ENCODE data around the gene LDLRAD2. TPM values are rescaled to one million over a fixed set of nuclear protein-coding genes. Genes with fewer than 3 reads are reported as not detected.

Gene LDLRAD2
- total and polyA plus RNA-seq, 10 of the 15 experiments (the other 5 are each of a cell fraction or from before 2014, with no cell fraction given) = 0.04 to 0.23 (median 0.11) TPM; not detected in 7

GRCh38 chr1:21857142-21857839, 45.2 kb downstream of the LDLRAD2 start:
- no peaks in the 10 kb centered on the region for H3K27me3 ChIP-seq (replicated peaks in 1 of 2; ENCODE audit: control insufficient read depth in 2 of 2, insufficient read depth in 2 of 2, low read length in 1 of 2)
- H2AFZ ChIP-seq (ENCODE audit: control insufficient read depth, low read depth, low read length) = no peak overlapping the region
- TF ChIP-seq ZNF622 (IDR thresholded peaks at IDR 0.05) (no peak), ATF2 (IDR thresholded peaks at IDR 0.05; ENCODE audit: low read length) (no peak), IRF5 (IDR thresholded peaks at IDR 0.05; ENCODE audit: borderline replicate concordance) (no peak), ZNF217 (IDR thresholded peaks at IDR 0.05) (no peak), MYC (IDR thresholded peaks at IDR 0.05; ENCODE audit: insufficient read depth, insufficient read length, insufficient replicate concordance, low read length, severe bottlenecking) (no peak), SP1 (IDR thresholded peaks at IDR 0.05; ENCODE audit: low read depth, low read length) (no peak), RELB (IDR thresholded peaks at IDR 0.05; ENCODE audit: low read depth) (no peak), REST (IDR thresholded peaks at IDR 0.05; ENCODE audit: low read depth, low read length) (no peak), IRF3 (IDR thresholded peaks at IDR 0.05) (no peak), BHLHE40 (IDR thresholded peaks at IDR 0.05; ENCODE audit: borderline replicate concordance in 1 of 2, low read depth in 2 of 2, low read length in 1 of 2) (no peak)
- 61% methylated on average over 14 of the region's 14 CpGs for WGBS (ENCODE audit: insufficient coverage, insufficient replicate concordance, low lambda C conversion rate, missing lambda C conversion rate)
- intact Hi-C loops (cut with micrococcal nuclease; ENCODE audit: unreplicated experiment) = no loop called here
- no peak overlapping the region for H3K9ac ChIP-seq (ENCODE audit: control insufficient read depth, insufficient read depth, low read length)
- no peak overlapping the region for H3K4me3 ChIP-seq
- ChIA-PET POLR2A (no interaction called here), SMC1A (ENCODE audit: uncharacterized antibody, unreplicated experiment) (interaction anchor here (1.1 kb wide), 1 partner anchor 12 kb away, joined by 3 read pairs; no protein-coding TSS in a partner anchor), CTCF (interaction anchor here (1.3 kb wide), 1 partner anchor 10 kb away, joined by 5 read pairs; no protein-coding TSS in a partner anchor), RAD21 (ENCODE audit: unreplicated experiment) (no interaction called here)
- BruUV-seq (replicated peaks) = no TSS peak
- FAIRE-seq (no peak), ATAC-seq (peak; percentile 56), DNase-seq (ENCODE audit: low read depth, low spot score) (no peak)
- peaks cover 6% of the 10 kb centered on the region for H3K4me1 ChIP-seq (ENCODE audit: control insufficient read depth, insufficient read depth, low read length)
- no peaks in the 10 kb centered on the region for H3K36me3 ChIP-seq (ENCODE audit: control insufficient read depth in 2 of 2, insufficient read depth in 2 of 2, low read length in 1 of 2)
- H3K4me2 ChIP-seq (ENCODE audit: control insufficient read depth, insufficient read depth) = no peak overlapping the region
- no peaks in the 10 kb centered on the region for H4K20me1 ChIP-seq (ENCODE audit: control insufficient read depth, insufficient read depth)
- no peaks in the 10 kb centered on the region; the same call in 2 of the 3 replicates for H3K9me3 ChIP-seq (replicated peaks; ENCODE audit: control insufficient read depth, insufficient read depth, low read length)
- in situ Hi-C loops (cut with MboI) = no loop called here
- H3K79me2 ChIP-seq (ENCODE audit: control insufficient read depth, insufficient read depth, low read length) = no peaks in the 10 kb centered on the region
- H3K27ac ChIP-seq (ENCODE audit: control insufficient read depth, insufficient read depth) = no peak overlapping the region

Data from GM12878 (cell line).